Keratinocyte (primary cell): ENCODE data around the gene SLIT3. TPM values are rescaled to one million over a fixed set of nuclear protein-coding genes. Genes with fewer than 3 reads are reported as not detected.

ENCODE experiments used
- DNase-seq: peaks from one replicate; pipeline ENCODE4 v3.0.0-alpha.2; 2011; ENCODE audit warnings: low read depth, missing footprints, low spot score
- FAIRE-seq: peaks from 2 replicates; lab custom pipeline; 2011; peaks lifted over from hg19 to GRCh38; lab: Jason Lieb, UNC
- H2AFZ ChIP-seq: 2 replicates; pipeline ENCODE4 v1.6.0; 2012; ENCODE audit warnings: low read length, control low read depth, inconsistent platforms; ENCODE audit not compliant: control insufficient read depth
- H3K27ac ChIP-seq: 2 replicates; pipeline ENCODE4 v1.5.1; 2011; ENCODE audit warnings: low read length; ENCODE audit not compliant: control insufficient read depth, insufficient read depth
- H3K27me3 ChIP-seq: 3 replicates; pipeline ENCODE4 v1.6.0; 2011; ENCODE audit warnings: low read length; ENCODE audit not compliant: control insufficient read depth, insufficient read depth; ENCODE audit errors: extremely low read depth
- H3K36me3 ChIP-seq, 2 experiments: 2 replicates in 1 of 2; 3 replicates in 1 of 2; pipeline ENCODE4 v1.5.1; 2011; ENCODE audit warnings: low read length in 2 of 2, mild to moderate bottlenecking in 1 of 2; ENCODE audit not compliant: control insufficient read depth in 2 of 2, insufficient read depth in 2 of 2; ENCODE audit errors: extremely low read depth in 1 of 2
- H3K4me1 ChIP-seq: 3 replicates; pipeline ENCODE4 v1.5.1; 2011; ENCODE audit warnings: low read length; ENCODE audit not compliant: control insufficient read depth, insufficient read depth; ENCODE audit errors: extremely low read depth
- H3K4me2 ChIP-seq: 3 replicates; pipeline ENCODE4 v1.6.0; 2011; ENCODE audit warnings: low read depth, low read length; ENCODE audit not compliant: control insufficient read depth, insufficient read depth; ENCODE audit errors: extremely low read depth
- H3K4me3 ChIP-seq, 3 experiments: fragments of 200-600 bp in 1 of 3; sonication (generic) in 1 of 3; 2 replicates in 2 of 3; 3 replicates in 1 of 3; pipeline ENCODE4 v1.5.1; 2011 to 2016; ENCODE audit warnings: low read length in 3 of 3, mild to moderate bottlenecking in 3 of 3, control low read depth in 2 of 3, inconsistent platforms in 1 of 3, low read depth in 1 of 3, mixed read lengths in 1 of 3, mixed run types in 1 of 3, moderate library complexity in 1 of 3; ENCODE audit not compliant: control insufficient read depth in 2 of 3, insufficient read depth in 2 of 3; ENCODE audit errors: extremely low read depth in 1 of 3
- H3K79me2 ChIP-seq: 2 replicates; pipeline ENCODE4 v1.6.0; 2012; ENCODE audit warnings: low read length; ENCODE audit not compliant: control insufficient read depth, insufficient read depth
- H3K9ac ChIP-seq: 3 replicates; pipeline ENCODE4 v1.6.0; 2011; ENCODE audit warnings: low read length; ENCODE audit not compliant: control insufficient read depth, insufficient read depth; ENCODE audit errors: extremely low read depth
- H3K9me1 ChIP-seq: 3 replicates; pipeline ENCODE4 v1.6.0; 2011; ENCODE audit warnings: low read length; ENCODE audit not compliant: control insufficient read depth, insufficient read depth; ENCODE audit errors: extremely low read depth
- H3K9me3 ChIP-seq: 2 replicates; pipeline ENCODE4 v1.5.1; 2012; ENCODE audit warnings: low read depth, low read length; ENCODE audit not compliant: control insufficient read depth
- H4K20me1 ChIP-seq: 3 replicates; pipeline ENCODE4 v1.6.0; 2011; ENCODE audit warnings: low read length; ENCODE audit not compliant: control insufficient read depth, insufficient read depth; ENCODE audit errors: extremely low read depth
- EZH2 ChIP-seq: IDR thresholded peaks from one replicate; pipeline ENCODE4 v1.6.1; 2012; ENCODE audit warnings: inconsistent platforms, mild to moderate bottlenecking, low read length, moderate library complexity
- dilution Hi-C: fragments of 300-500 bp; cut with MboI; formaldehyde crosslinking; loops from one replicate; pipeline ENCODE4 v1.7.0; 2020; ENCODE audit warnings: low sequenced_read_pairs; ENCODE audit not compliant: extremely low pct_ligation_motif_present
- polyA plus RNA-seq, 5 experiments: library from polyadenylated mRNA; depleted of rRNA in 3 of 5; stranded (reverse) in 3 of 5; stranded (forward) in 1 of 5; unstranded in 1 of 5; fragments of >200 nt; gene quantifications; 1 replicate in 1 of 5; 2 replicates in 3 of 5; 3 replicates in 1 of 5; pipeline versions ENCODE4 v1.2.1 to v1.2.3, GENCODE V29; 2011 to 2012; ENCODE audit warnings: missing spikeins in 2 of 5, low read depth in 1 of 5, low replicate concordance in 1 of 5
- TF ChIP-seq, protein P1 (sequence below), 3 experiments: IDR thresholded peaks in 1 of 3; conservative IDR thresholded peaks in 1 of 3; optimal IDR thresholded peaks in 1 of 3; 2 replicates in 2 of 3; 3 replicates in 1 of 3; pipeline versions ENCODE3 to v1.5.1; 2011; ENCODE audit warnings: low read length in 3 of 3, mild to moderate bottlenecking in 3 of 3, moderate library complexity in 2 of 3, control low read depth in 1 of 3, inconsistent platforms in 1 of 3; ENCODE audit not compliant: insufficient read depth in 2 of 3; ENCODE audit errors: extremely low read depth in 1 of 3

Gene SLIT3
- polyA plus RNA-seq, 1 donor (not counting 4 experiments of a cell fraction or from before 2014, with no cell fraction given) = 2.4 TPM

DNA sequence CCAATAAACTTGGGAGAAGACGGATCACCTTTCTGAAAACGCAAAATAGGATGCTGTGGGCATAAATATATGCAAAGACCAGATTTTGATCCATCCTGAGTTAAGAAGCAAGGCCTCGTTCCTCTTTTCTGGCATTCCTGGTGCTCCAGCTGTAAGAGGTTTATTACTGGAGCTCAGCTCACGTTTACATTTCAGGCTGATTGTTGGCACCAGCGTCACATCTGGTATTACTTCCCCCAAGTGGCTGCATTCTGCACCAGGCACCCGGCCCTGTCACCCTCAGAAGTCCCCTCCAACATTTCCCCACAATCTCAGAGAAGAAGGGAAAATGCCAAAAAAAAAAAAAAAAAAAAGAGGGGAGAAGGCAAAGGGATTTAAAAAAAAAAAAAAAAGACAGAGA, 348.7 kb downstream of the SLIT3 start:
- FAIRE-seq = no peak
- DNase-seq = no peak
- H2AFZ ChIP-seq = no peak overlapping the region
- TF ChIP-seq, protein P1, sequence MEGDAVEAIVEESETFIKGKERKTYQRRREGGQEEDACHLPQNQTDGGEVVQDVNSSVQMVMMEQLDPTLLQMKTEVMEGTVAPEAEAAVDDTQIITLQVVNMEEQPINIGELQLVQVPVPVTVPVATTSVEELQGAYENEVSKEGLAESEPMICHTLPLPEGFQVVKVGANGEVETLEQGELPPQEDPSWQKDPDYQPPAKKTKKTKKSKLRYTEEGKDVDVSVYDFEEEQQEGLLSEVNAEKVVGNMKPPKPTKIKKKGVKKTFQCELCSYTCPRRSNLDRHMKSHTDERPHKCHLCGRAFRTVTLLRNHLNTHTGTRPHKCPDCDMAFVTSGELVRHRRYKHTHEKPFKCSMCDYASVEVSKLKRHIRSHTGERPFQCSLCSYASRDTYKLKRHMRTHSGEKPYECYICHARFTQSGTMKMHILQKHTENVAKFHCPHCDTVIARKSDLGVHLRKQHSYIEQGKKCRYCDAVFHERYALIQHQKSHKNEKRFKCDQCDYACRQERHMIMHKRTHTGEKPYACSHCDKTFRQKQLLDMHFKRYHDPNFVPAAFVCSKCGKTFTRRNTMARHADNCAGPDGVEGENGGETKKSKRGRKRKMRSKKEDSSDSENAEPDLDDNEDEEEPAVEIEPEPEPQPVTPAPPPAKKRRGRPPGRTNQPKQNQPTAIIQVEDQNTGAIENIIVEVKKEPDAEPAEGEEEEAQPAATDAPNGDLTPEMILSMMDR (optimal IDR thresholded peaks at IDR 0.05 in 1 of 3, IDR thresholded peaks at IDR 0.05 in 1 of 3, conservative IDR thresholded peaks at IDR 0.05 in 1 of 3; ENCODE audit: extremely low read depth in 1 of 3, insufficient read depth in 2 of 3, low read length in 3 of 3) = no peak
- no peak for TF ChIP-seq EZH2
- H3K36me3 ChIP-seq = no peaks in the 10 kb centered on the region
- H4K20me1 ChIP-seq = no peaks in the 10 kb centered on the region
- no peaks in the 10 kb centered on the region for H3K79me2 ChIP-seq
- H3K4me2 ChIP-seq = no peak overlapping the region
- H3K4me3 ChIP-seq = no peak overlapping the region
- H3K4me1 ChIP-seq = no peaks in the 10 kb centered on the region
- H3K27me3 ChIP-seq = no peaks in the 10 kb centered on the region
- no peaks in the 10 kb centered on the region for H3K9me1 ChIP-seq
- no peak overlapping the region for H3K27ac ChIP-seq
- H3K9ac ChIP-seq = no peak overlapping the region
- H3K9me3 ChIP-seq = no peaks in the 10 kb centered on the region
- dilution Hi-C loops = no loop called here

- no peak overlapping the region for H3K27ac ChIP-seq
- no peak overlapping the region for H2AFZ ChIP-seq
- H3K4me1 ChIP-seq = no peaks in the 10 kb centered on the region
- H3K36me3 ChIP-seq = no peaks in the 10 kb centered on the region
- DNase-seq (no peak), FAIRE-seq (no peak)
- H3K9me3 ChIP-seq = no peaks in the 10 kb centered on the region
- no peaks in the 10 kb centered on the region for H3K27me3 ChIP-seq
- no peak overlapping the region for H3K4me3 ChIP-seq
- H4K20me1 ChIP-seq = no peaks in the 10 kb centered on the region
- dilution Hi-C loops = no loop called here
- no peaks in the 10 kb centered on the region for H3K9me1 ChIP-seq
- no peak overlapping the region for H3K4me2 ChIP-seq
- H3K9ac ChIP-seq = no peak overlapping the region
- no peaks in the 10 kb centered on the region for H3K79me2 ChIP-seq
- no peak for TF ChIP-seq EZH2
- TF ChIP-seq, protein P1 (optimal IDR thresholded peaks at IDR 0.05 in 1 of 3, IDR thresholded peaks at IDR 0.05 in 1 of 3, conservative IDR thresholded peaks at IDR 0.05 in 1 of 3; ENCODE audit: extremely low read depth in 1 of 3, insufficient read depth in 2 of 3, low read length in 3 of 3) = no peak
Measured at GRCh38 chr5:168951769-168952168, 349.2 kb downstream of the SLIT3 start.
